Measurements from ENCODE around the gene MYEF2. TPM values are rescaled to one million over a fixed set of nuclear protein-coding genes. Genes with fewer than 3 reads are reported as not detected.

The MYEF2 gene
- total RNA-seq, 4 donors from 2014 or later, result 5.1 to 44.6 (median 10.1) TPM

- Histone ChIP-seq H3K4me3 (no peak within 1 kb of the TSS), H3K27ac (no peak within 1 kb of the TSS), H3K36me3 (no peaks in the 10 kb centered on the region), H3K9me3 (no peaks in the 10 kb centered on the region), H3K27me3 (no peaks in the 10 kb centered on the region), H3K4me1 (no peaks in the 10 kb centered on the region)
- TF ChIP-seq CTCF (IDR thresholded peaks at IDR 0.05), result no peak
- TF ChIP-seq POLR2A (IDR thresholded peaks at IDR 0.05), result no peak
- DNase-seq, result no peak
Measured at GRCh38 chr15:48205981-48206380, 27.9 kb upstream of the MYEF2 start, which contains the start of gene SLC12A1. Gene SLC12A1, plus strand, starts transcription at chr15:48206302. Its CDS starts 1,418 bp downstream, at chr15:48207720.

DNA sequence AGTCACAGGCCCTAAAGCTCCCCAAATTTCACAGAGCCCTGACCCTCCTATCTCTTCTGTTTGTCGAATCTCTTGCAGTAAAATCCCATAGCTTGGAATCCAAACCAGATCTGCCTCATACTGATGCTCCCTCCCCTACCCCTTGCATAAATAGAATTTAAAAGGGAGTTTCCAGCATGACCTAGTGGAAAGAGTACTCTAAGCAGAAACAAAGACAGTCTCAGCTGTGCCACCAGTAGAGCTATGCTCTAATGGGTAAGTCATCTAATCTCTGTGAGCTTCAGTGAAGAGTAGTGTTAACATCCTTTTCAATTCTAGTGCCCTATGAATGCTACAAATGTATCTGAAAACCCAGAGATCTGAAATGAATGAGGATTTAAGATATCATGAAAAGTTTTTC lies 24.0 kb upstream of the MYEF2 start:
- TF ChIP-seq CTCF (IDR thresholded peaks at IDR 0.05) (no peak), POLR2A (IDR thresholded peaks at IDR 0.05) (no peak)
- H3K27ac ChIP-seq, result no peak overlapping the region
- no peaks in the 10 kb centered on the region for H3K27me3 ChIP-seq
- no peaks in the 10 kb centered on the region for H3K9me3 ChIP-seq
- no peak for DNase-seq
- no peaks in the 10 kb centered on the region for H3K36me3 ChIP-seq
- no peak overlapping the region for H3K4me3 ChIP-seq
- H3K4me1 ChIP-seq, result no peaks in the 10 kb centered on the region

DNA sequence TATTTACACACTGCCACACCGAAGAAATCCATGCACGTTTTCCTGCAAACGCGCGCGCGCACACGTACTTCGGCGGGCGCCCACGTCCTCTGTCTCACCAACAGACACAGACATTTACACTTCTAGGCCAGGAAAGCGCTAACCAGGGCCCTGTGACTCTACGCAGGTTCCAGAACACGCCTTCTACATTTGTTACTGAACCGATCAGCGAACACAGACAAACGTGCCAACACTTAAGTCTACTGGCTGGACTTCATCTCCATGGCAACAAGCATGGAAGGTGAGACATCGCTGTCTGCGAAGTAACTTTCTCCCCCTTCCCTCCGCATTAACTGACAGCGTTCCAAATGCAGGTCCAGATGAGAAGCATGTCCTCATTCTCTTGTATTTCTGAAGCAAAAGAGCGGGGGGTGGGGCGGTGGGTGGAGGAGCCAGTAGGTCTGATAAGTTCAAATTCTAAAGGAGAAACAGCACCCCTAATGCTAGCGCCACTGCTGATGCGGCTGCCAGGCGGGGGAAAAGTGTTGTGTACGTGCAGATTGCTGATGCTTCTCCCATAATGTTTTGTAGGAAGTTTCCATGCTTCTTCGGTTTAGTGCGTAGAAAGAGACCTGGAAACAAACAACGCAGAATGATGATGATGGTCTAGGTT lies 13.6 kb upstream of the MYEF2 start, which contains the start of gene CTXN2:
CTXN2 (plus strand) TSS at position 92 of the 652 bp plus-strand sequence. CDS start 9,636 bp downstream, outside the sequence.
- Histone ChIP-seq H3K9me3 (no peaks in the 10 kb centered on the region), H3K4me3 (peak within 1 kb of the TSS in 2 of 4 donors; percentile 21 to 32), H3K27ac (no peak within 1 kb of the TSS), H3K4me1 (peaks cover 0 to 8% (median 0%) of the 10 kb centered on the region in 4 donors), H3K27me3 (no peaks in the 10 kb centered on the region), H3K36me3 (no peaks in the 10 kb centered on the region)
- TF ChIP-seq CTCF (IDR thresholded peaks at IDR 0.05) (no peak), POLR2A (IDR thresholded peaks at IDR 0.05) (no peak)
- no peak for DNase-seq

DNA sequence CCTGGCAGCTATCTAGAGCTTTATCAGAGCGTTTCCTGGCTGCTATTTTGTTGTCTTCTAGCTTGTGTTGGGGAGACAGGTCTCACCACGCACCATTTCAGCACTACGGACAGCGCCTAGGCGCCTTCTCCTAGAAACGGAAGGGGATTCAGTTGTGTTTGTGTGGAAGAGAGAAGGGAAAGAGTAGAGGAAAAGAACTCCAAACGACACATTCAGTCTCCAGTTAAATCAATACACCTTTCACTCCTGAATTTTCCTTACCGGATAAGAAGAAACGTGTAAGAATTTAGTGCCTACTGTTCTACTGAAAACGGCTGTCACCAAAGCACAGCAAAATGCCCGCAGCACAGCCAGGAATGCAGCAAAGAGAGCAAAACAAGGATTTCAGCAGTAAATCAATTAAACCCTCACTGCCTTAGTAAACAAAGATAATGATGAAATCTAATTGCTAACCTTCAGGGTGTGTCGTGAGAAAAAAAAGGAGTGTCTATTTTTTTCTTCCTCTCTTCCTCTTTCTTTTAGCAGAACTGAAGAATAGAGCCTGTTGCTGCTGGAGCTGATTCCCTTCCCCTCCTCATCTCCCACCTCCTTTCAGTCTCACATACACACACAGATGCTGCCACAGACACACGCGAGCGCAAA lies 13.0 kb upstream of the MYEF2 start:
- peaks cover 0 to 8% (median 0%) of the 10 kb centered on the region in 4 donors for H3K4me1 ChIP-seq

DNA sequence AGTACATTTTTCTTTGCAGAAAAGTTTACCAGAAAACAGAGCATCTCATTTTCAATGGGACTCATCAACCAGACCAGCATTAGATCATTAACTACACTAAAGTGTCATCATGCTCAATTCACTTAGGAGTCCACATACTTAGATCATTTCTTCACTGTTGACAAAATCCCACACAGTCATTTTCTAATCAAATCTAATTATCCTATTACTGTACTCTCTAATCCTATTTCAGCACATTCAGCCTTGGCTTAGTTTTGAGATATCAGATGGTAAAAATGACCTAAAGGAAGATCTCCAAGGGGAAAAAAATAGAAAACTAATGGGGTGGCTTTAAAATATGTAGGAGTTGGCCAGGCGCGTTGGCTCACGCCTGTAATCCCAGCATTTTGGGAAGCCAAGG lies 8.2 kb upstream of the MYEF2 start:
- Histone ChIP-seq H3K4me1 (peaks cover 0 to 7% (median 0%) of the 10 kb centered on the region in 4 donors), H3K27me3 (no peaks in the 10 kb centered on the region), H3K9me3 (no peaks in the 10 kb centered on the region), H3K27ac (no peak overlapping the region), H3K4me3 (no peak overlapping the region), H3K36me3 (no peaks in the 10 kb centered on the region)
- no peak for DNase-seq
- TF ChIP-seq CTCF (IDR thresholded peaks at IDR 0.05), result no peak
- TF ChIP-seq POLR2A (IDR thresholded peaks at IDR 0.05), result no peak

More for the DNA sequence above, 13.0 kb upstream of the MYEF2 start:
- Histone ChIP-seq H3K27ac (no peak overlapping the region), H3K27me3 (no peaks in the 10 kb centered on the region), H3K9me3 (no peaks in the 10 kb centered on the region), H3K36me3 (no peaks in the 10 kb centered on the region), H3K4me3 (peak overlapping the region in 2 of 4 donors; percentile 21 to 32)
- peak in 2 of 3 donors; percentile 57 to 74 for DNase-seq
- TF ChIP-seq POLR2A (IDR thresholded peaks at IDR 0.05) (no peak), CTCF (IDR thresholded peaks at IDR 0.05) (no peak)
